ENCODE measurements around the gene VARS1.
A peak's percentile ranks its signal among the peaks of the same experiment; 100 is the strongest.
"Not testable (repeated sequence)": the region's sequence is repeated elsewhere in the genome, so short reads cannot be mapped to it uniquely, and the experiment has no call there.

The VARS1 gene

DNA sequence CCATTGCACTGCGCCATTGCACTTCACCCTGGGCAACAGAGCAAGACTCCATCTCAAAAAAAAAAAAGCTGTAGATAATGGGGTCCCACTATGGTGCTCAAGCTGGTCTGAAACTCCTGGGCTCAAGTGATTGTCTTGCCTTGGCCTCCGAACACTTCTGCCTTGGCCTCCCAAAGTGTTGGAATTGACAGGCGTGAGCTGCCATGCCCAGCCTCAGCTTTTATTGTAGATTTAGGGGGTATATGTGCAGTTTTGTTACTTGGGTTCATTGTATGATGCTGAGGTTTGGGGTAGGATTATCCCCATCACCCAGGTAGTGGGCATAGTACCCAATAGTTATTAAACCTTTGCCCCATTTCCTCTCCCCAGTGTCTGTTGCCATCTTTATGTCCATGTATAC lies 43.4 kb upstream of the VARS1 start:
- Histone ChIP-seq H3F3A (ENCODE audit: control insufficient read depth, insufficient read depth) (peaks cover 83% of the 10 kb centered on the region), H3K9me3 (ENCODE audit: control insufficient read depth, insufficient read depth, low read length) (no peaks in the 10 kb centered on the region), H3K36me3 (ENCODE audit: control insufficient read depth, low read length) (peaks cover 77% of the 10 kb centered on the region), H3K4me3 (ENCODE audit: low read length) (no peak overlapping the region), H4K20me1 (ENCODE audit: control insufficient read depth, insufficient read depth, low read depth, low read length) (peaks cover 23% of the 10 kb centered on the region), H3K4me1 (ENCODE audit: control insufficient read depth, low read length) (peaks cover 30% of the 10 kb centered on the region), H3K79me2 (ENCODE audit: control insufficient read depth, low read length) (peaks cover 52% of the 10 kb centered on the region), H3K27ac (ENCODE audit: low read depth, low read length) (no peak overlapping the region), H3K9me2 (replicated peaks; ENCODE audit: control insufficient read depth, low read length) (no peaks in the 10 kb centered on the region), H3K27me3 (ENCODE audit: control insufficient read depth, low read length) (no peaks in the 10 kb centered on the region; the same call in 1 of the 2 replicates), H3K4me2 (ENCODE audit: low read length) (peak overlapping the region; percentile 26)
- TF ChIP-seq, protein P1, sequence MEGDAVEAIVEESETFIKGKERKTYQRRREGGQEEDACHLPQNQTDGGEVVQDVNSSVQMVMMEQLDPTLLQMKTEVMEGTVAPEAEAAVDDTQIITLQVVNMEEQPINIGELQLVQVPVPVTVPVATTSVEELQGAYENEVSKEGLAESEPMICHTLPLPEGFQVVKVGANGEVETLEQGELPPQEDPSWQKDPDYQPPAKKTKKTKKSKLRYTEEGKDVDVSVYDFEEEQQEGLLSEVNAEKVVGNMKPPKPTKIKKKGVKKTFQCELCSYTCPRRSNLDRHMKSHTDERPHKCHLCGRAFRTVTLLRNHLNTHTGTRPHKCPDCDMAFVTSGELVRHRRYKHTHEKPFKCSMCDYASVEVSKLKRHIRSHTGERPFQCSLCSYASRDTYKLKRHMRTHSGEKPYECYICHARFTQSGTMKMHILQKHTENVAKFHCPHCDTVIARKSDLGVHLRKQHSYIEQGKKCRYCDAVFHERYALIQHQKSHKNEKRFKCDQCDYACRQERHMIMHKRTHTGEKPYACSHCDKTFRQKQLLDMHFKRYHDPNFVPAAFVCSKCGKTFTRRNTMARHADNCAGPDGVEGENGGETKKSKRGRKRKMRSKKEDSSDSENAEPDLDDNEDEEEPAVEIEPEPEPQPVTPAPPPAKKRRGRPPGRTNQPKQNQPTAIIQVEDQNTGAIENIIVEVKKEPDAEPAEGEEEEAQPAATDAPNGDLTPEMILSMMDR (IDR thresholded peaks at IDR 0.05; ENCODE audit: low read depth, low read length, poor library complexity, severe bottlenecking): no peak
- no peak for TF ChIP-seq EZH2phosphoT487 (IDR thresholded peaks at IDR 0.05; ENCODE audit: borderline replicate concordance, low read length)

DNA sequence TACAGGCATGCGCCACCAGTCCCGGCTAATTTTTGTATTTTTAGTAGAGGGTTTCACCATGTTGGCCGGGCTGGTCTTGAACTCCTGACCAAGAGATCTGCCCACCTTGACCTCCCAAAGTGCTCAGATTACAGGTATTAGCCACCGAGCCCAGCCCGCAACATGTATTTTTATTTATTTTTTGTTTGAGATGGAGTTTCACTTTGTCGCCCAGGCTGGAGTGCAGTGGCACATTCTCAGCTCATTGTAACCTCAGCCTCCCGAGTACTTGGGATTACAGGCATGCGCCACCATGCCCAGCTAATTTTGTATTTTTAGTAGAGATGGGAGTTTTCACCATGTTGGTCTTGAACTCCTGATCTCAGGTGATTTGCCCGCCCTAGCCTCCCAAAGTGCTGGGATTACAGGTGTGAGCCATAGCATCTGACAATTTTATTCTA lies 42.6 kb upstream of the VARS1 start:
- not testable (repeated sequence) for H3K27me3 ChIP-seq (ENCODE audit: control insufficient read depth, low read length); H3K9me2 ChIP-seq (replicated peaks; ENCODE audit: control insufficient read depth, low read length); H3K9me3 ChIP-seq (ENCODE audit: control insufficient read depth, insufficient read depth, low read length)
- peak overlapping the region; percentile 93 for H3K4me3 ChIP-seq (ENCODE audit: low read length)
- H3K4me1 ChIP-seq (ENCODE audit: control insufficient read depth, low read length): peaks cover 38% of the 10 kb centered on the region
- peaks cover 76% of the 10 kb centered on the region for H3K36me3 ChIP-seq (ENCODE audit: control insufficient read depth, low read length)
- H3K79me2 ChIP-seq (ENCODE audit: control insufficient read depth, low read length): peaks cover 58% of the 10 kb centered on the region
- peak overlapping the region; percentile 88 for H3K4me2 ChIP-seq (ENCODE audit: low read length)
- peaks cover 82% of the 10 kb centered on the region for H3F3A ChIP-seq (ENCODE audit: control insufficient read depth, insufficient read depth)
- H3K27ac ChIP-seq (ENCODE audit: low read depth, low read length): peak overlapping the region; percentile 87; the same call in 1 of the 2 replicates
- H4K20me1 ChIP-seq (ENCODE audit: control insufficient read depth, insufficient read depth, low read depth, low read length): peaks cover 23% of the 10 kb centered on the region

DNA sequence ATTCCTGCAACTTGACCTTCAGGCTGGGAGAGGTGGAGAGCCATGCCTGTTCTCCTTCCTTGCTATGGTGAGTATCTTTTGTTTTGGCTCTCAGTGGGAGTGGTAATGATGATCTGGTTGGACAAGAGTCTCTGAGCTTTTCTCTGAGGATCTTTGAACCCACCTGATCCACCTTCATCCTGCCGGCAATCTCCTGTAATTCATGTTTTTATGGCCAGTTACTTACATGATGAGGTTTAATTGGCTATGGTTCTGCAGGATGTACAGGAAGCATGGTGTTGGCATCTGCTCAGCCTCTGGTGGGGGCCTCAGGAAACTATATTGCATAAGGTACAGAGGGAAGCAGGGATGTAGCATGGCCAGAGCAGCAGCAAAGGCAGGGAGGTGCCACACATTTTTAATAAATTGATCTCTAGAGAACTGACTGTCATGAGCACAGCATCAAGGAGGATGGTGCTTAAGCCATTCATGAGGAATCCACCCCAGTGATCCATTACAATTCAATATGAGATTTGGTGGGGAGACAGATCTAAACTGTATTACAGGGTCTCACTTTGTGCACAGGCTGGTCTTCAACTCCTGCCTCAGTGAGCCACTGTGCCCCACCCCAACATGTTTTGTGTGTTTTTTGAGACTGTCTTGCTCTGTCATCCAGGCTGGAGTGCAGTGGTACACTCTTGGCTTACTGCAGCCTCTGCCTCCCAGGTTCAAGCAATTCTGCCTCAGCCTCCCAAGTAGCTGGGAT lies 42.0 kb upstream of the VARS1 start:
- Histone ChIP-seq H3K27ac (ENCODE audit: low read depth, low read length) (peak overlapping the region; percentile 87), H3K79me2 (ENCODE audit: control insufficient read depth, low read length) (peaks cover 61% of the 10 kb centered on the region), H3K27me3 (ENCODE audit: control insufficient read depth, low read length) (no peaks in the 10 kb centered on the region; the same call in 1 of the 2 replicates), H4K20me1 (ENCODE audit: control insufficient read depth, insufficient read depth, low read depth, low read length) (peaks cover 23% of the 10 kb centered on the region), H3K4me2 (ENCODE audit: low read length) (peak overlapping the region; percentile 88), H3K9me3 (ENCODE audit: control insufficient read depth, insufficient read depth, low read length) (no peaks in the 10 kb centered on the region), H3K4me3 (ENCODE audit: low read length) (peak overlapping the region; percentile 93), H3F3A (ENCODE audit: control insufficient read depth, insufficient read depth) (peaks cover 83% of the 10 kb centered on the region), H3K9me2 (replicated peaks; ENCODE audit: control insufficient read depth, low read length) (no peaks in the 10 kb centered on the region), H3K36me3 (ENCODE audit: control insufficient read depth, low read length) (peaks cover 72% of the 10 kb centered on the region), H3K4me1 (ENCODE audit: control insufficient read depth, low read length) (peaks cover 44% of the 10 kb centered on the region)
- TF ChIP-seq EZH2phosphoT487 (IDR thresholded peaks at IDR 0.05; ENCODE audit: borderline replicate concordance, low read length): no peak
- TF ChIP-seq, protein P1 (IDR thresholded peaks at IDR 0.05; ENCODE audit: low read depth, low read length, poor library complexity, severe bottlenecking): no peak

Data from DOHH2 (cell line).